ENCODE results near the gene TMEM115.
"Not testable (repeated sequence)": the region's sequence is repeated elsewhere in the genome, so short reads cannot be mapped to it uniquely, and the experiment has no call there.

TMEM115 gene

DNA sequence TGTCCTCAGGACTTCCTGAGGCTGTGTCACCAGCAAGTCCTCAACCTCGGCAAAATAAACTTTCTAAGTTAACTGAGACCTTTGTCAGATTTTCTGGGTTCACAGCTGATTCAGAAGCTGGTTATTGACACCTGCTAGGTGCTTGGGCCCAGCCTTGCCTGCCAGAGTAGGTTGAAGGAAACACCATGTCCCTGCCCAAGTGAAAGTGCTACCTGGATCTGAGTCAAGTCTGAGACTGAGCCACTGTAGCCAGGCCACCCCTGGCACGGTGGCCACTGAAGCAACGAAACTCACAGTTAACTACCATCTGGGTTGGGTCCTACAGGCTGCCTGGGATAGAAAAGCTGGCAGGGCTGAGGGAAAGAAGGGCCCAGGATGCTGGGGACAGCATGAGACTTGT lies 45.0 kb downstream of the TMEM115 start:
- no peak for DNase-seq

GRCh38 chr3:50312041-50312440 lies 47.3 kb downstream of the TMEM115 start:
- not testable (repeated sequence) for DNase-seq

Measured in SHP77 treated with DMSO at 0.1 percent for 48 hours (cell line).